GM21423 (cell line): ENCODE data around the gene CMKLR1.

ENCODE experiments used
- ATAC-seq: cut with Tn5 transposase; IDR thresholded peaks from one replicate; pipeline ENCODE4 v1.9.1; 2021; ENCODE audit warnings: mild to moderate bottlenecking, moderate library complexity; ENCODE audit not compliant: unreplicated experiment

Gene CMKLR1

GRCh38 chr12:108363565-108363964, 24.5 kb upstream of the CMKLR1 start:
- ATAC-seq: no peak

GRCh38 chr12:108363165-108363564, 24.1 kb upstream of the CMKLR1 start:
- no peak for ATAC-seq

DNA sequence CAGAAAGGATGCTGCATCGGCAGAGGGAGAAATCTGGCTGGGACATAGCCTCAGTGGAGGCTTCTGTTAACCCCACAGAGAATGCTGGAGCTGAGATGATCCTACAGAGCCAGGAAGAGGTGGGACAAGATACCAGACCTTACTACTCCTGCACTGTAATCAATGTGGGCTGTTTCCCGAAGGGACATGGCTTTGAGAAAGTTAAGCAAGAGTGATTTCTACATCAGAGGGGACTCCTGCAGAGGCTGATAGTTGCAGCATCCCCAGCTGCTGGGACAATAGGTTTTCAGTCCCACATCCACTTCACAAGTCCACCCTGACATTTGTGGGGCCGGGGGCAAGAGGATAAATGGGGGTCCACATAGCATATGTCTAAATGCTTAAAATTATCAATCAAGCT, 22.5 kb upstream of the CMKLR1 start:
- ATAC-seq: no peak

DNA sequence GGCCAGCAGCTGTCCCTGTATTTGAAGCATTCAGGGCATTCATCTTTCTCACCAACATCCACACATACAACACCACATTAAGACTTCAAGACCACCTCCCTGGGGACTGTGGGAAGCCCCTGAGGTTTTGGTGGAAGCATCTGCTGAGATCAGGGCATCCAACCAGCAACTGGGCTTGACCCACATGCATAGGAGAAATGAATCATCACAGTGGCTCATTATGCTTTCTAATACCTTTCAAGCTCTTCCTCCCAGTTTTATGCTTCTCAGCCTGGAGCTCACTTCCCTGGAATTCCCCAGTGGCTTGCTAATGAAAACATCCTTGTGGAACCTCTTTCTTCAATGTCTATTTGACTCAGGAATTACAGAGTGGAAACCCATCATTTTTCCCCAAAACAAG, 21.4 kb upstream of the CMKLR1 start:
- peak; percentile 64 for ATAC-seq

DNA sequence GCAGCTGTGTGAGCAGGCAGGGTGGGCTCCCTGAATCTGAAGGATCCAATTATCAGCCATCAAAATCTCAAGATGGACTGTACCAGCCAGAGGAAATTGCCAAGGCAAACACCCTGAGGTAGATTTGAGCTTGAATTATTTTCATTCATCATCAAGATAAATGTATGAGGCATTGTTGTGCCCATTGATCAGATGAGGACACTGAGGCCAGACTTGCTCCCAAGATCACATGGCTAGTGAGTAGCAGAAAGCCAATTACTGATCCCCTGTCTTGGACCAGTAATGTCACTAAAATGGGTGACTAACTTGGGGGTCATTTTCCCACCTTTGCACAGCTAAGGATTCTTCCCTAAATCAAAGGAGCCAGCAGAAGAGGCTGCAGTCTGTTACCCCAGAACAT, 20.9 kb upstream of the CMKLR1 start:
- ATAC-seq: no peak

DNA sequence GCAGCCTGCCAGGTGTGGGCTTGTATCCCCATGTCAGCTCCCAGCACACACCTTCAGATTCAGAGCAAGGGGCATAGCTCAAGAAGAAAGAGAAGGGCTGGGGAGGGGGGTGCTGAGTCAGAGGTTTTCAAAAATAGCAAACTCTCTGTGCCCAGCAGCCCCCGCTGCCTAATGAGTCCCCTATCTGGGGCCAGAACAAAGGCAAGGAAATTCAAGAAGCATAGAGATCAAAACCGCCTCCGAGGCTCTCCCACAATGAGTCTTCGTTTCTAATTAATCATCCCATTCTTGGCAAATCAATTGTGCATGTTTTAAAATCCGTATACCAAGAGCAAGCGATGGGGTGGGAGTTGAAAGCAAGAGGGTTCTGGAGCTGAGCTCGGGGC, 19.5 kb upstream of the CMKLR1 start:
- ATAC-seq: no peak

- ATAC-seq: no peak
These were observed 18.9 kb upstream of the CMKLR1 start for GRCh38 chr12:108357834-108358579.

DNA sequence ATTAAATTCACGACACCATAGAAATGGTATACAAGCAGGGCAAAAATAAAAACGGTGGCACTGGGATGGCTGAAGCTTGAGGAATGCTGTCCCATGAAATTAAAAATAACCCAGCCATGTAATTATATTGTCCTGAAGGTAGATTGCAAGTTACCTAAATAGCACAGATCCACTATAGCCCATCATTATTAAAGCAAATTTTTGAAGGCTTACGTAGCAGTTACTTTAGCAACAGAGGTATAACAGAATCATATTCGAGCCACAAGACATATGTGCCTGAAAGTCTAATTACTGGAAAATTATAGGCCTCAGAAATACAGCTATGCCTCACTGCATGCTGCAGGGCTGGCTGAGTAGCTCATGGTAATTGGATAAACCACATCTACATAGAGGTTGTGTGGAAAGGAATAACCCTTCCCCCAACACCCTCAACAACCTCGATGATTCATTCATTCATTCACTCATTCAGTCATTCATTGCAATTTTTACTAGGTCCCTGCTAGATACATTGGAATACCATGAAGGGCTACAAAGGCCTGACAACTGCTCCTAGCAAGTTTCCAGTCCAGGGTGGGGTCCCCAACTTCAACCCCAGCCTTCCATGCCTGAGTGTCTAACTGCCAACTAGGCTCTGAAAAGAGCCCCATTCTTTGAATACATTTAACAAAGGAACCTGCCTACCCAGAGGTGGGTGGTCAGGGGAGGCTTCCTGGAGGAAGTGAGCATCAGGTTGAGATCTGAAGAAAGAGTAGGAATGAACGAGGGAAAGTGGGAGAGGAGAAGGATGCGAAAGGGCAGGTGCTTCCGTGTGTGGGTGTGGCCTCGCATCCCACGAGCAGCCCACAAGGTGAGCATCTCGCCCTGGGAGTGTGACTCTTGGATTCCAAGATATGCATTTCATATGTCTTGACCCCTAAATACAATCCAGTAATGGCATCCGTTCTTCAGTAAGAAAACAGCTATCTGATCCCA, 18.0 kb upstream of the CMKLR1 start:
- no peak for ATAC-seq

- no peak for ATAC-seq
These were observed 16.0 kb upstream of the CMKLR1 start for GRCh38 chr12:108355069-108355468.

- ATAC-seq: no peak
These were observed 13.5 kb upstream of the CMKLR1 start for GRCh38 chr12:108352591-108352990.

GRCh38 chr12:108350511-108350910, 11.4 kb upstream of the CMKLR1 start:
- ATAC-seq: no peak

GRCh38 chr12:108349278-108349688, 10.2 kb upstream of the CMKLR1 start:
- no peak for ATAC-seq

DNA sequence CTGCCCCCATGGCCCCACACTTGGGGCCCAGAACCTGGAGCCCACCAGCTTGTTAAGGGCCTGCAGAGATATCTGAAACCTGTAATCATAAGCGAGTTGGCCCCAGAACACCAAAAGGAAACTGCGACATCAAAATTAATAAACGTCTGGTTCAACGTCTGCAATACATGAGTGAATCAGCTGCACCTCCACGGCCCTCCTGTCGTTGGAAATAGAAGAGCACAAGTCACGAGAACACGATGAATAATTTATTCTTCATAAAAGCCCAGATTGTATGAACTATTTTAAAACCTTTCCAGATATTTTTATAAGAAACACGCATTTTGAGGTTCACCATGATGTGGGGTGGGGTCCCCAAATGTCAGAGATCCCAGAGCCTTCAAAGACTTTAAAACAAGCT, 9.7 kb upstream of the CMKLR1 start:
- no peak for ATAC-seq

GRCh38 chr12:108346727-108347710, 7.9 kb upstream of the CMKLR1 start:
- no peak for ATAC-seq

GRCh38 chr12:108345716-108346633, 6.9 kb upstream of the CMKLR1 start:
- ATAC-seq: no peak

DNA sequence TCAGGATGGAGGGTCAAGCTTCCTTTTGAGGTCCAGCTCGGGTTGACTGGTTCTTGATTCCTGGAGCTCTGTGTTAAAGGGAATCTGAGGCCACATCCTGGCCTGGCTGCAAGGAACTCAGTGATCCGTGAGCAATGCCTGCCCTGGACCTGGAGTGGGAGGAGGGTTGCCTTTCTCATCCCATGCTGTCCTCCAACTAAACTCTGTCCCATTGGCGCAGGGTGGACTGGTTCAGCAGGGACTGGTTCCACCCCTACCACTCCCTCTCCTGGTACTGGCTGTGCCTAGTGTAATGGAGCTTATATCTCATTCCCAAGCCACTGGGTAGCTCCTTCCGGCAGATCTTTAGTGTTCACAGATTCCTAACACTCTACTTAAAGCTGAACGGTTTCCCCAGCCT, 3.9 kb upstream of the CMKLR1 start:
- ATAC-seq: no peak

GRCh38 chr12:108341854-108342847, 3.0 kb upstream of the CMKLR1 start:
- ATAC-seq: no peak

DNA sequence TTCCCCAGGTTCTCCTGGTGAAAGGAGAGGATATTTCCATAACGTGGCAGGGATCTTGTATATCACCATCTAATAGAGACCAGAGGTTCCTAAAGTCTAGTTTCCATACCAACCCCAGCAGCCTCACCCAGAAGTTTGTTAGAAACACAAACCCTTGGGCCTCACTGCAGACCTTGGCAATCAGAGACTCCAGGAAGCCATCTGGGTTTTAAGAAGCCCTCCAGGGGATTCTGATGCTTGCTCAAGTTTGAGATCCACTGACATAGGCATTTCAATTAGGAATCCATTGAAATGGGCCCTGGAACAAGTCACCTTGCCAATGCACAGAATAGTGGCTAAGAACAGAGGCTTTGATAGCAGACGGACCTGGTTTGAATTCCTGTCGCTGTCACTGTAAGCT, 2.2 kb upstream of the CMKLR1 start:
- ATAC-seq: no peak

GRCh38 chr12:108340037-108340436, 926 bp upstream of the CMKLR1 start:
- no peak for ATAC-seq
